GM18519 (cell line): ENCODE data around the gene UMODL1.
A peak's percentile ranks its signal among the peaks of the same experiment; 100 is the strongest.

Experiments
- ATAC-seq: cut with Tn5 transposase; IDR thresholded peaks from one replicate; pipeline ENCODE4 v1.9.1; 2021; ENCODE audit warnings: mild to moderate bottlenecking, moderate library complexity; ENCODE audit not compliant: unreplicated experiment, low FRiP score

UMODL1 gene

DNA sequence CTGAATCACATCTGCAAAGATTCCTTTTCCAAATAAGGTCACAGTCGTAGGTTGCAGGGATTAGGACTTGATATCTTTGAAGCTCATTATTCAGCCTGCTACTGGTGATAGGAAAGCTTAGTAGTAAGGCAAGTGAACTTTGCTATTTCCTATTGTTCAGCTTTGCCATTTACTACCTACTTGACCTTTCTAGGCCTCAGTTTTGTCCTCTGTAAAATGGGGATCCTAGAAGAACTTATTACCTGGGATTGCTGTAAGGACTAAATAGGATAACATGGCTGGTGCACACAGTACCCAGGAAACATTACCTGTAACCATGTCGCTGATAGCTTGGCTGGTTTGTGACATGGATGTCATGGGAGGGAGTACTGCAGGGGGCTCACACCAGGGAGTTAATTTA lies 24.5 kb downstream of the UMODL1 start:
- no peak for ATAC-seq

DNA sequence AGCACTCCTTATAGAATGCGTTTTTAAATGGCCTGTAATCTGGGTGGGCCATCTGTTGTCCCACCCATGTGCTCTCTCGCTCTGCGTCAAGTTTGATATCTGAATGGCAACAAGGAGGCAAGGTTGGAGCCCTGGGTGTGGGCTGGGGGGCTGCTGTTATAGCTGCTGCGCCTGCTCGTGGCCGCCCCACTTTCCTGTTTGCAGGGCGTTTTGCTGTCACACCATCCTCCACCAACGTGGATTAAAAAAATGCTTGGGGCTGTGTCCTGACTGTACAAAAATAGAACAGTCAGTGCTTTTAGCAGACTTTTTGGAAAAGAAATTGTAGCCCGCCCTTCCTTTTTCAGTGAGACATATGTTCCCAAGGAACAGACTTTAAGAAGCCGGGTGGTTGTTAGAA lies 25.4 kb downstream of the UMODL1 start:
- ATAC-seq: no peak

DNA sequence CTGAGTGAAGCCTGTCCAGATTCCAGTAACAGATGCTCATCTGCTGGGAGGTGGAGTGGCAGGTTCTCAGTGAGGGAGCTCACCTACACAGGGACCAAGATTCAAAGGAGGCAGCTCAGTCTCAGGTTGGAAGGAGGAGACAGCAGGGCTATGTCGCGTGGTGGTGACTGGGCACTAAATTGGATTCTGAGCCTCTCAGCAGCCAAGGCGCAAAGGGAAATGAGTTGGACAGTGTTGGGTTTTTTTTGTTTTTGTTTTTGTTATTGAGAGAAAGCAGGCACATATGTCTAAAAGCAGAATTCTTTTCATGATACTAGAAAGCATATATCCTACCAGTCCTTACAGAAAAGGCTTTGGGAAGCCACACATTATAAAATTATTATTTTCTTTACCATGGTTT lies 26.2 kb downstream of the UMODL1 start:
- no peak for ATAC-seq

DNA sequence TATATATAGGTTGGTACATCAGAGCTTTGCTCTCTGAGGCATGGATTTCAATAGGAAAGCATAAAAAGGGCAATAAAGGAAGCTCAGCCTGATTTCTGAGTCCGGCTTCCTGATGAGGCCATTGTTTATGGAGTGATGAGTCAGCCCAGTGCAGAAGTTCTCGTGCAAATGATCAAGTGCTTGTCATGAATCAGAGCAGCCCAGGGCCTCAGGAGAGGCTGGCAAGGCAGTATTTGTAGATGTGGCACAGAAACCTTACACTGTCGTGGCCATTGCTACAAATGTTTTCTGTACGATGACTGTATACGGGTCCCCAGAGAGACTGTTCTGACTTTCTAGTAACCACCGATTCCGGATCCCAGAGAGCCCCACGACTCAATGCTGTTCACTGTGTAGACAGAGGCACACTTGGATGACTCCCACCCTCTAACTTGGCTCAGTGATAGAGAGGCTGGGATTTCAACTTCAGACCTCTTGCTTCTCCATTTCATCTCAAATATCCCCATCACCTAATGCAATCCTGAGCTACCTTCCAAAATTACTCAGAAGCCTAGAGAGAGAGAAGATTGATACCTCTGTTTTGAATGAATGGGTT lies 26.8 kb downstream of the UMODL1 start:
- no peak for ATAC-seq

DNA sequence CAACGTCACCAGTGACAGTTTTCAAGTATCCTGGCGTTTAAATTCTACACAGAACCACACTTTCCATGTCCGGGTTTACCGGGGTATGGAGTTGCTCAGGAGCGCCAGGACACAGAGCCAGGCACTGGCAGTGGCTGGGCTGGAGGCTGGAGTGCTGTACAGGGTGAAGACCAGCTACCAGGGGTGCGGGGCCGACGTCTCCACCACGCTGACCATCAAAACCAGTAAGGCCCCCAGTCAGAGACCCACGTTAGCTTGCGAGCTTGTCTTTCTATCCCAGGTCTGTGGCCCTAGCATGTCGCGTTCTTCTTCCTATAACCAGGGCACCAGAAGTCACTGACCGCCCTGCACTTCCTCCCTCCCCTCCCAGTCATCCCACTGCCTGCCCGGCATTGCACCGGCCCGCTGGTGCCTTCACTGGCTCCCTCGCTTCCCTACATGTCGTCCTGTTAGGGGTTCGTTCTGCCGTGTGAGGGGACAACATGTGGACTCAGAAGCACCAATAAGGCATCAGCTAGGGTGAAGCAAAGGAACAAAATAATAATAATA lies 27.9 kb downstream of the UMODL1 start:
- ATAC-seq: no peak

DNA sequence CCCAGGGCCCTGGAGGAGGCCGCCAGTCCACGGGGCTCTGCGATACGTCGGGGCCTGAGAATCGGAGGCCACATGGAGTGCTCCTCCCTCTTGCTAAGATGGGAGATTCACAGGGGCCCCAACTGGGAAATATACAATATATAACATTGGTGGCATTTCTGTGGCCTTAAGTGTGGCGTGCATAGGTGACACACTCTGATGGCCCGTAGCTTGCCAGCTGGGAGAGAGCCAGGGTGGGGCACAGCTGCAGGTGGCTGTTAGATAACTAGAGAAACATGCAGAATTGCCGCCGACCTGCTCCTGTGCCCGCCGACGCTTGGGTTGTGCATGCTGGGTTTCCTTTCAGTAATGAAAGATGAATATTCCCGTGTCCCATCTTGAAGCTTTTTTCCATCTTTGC lies 30.1 kb downstream of the UMODL1 start:
- no peak for ATAC-seq

DNA sequence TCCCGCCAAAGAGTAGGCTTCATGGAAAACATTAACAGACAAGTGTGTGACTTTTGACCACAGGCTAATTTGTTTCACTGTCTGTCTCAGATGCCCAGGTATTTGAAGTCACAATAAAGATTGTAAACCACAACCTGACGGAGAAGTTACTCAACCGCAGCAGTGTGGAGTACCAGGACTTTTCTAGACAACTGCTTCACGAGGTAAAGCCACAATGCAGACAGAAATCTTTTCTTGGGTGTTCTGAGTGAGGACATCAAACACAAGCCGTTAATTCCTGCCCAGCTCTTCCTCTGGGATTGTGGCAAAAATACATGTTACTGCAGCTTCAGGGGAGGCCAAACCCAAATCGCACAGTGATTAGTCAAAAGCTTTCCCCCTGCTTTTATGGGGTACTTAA lies 31.0 kb downstream of the UMODL1 start:
- ATAC-seq: no peak

DNA sequence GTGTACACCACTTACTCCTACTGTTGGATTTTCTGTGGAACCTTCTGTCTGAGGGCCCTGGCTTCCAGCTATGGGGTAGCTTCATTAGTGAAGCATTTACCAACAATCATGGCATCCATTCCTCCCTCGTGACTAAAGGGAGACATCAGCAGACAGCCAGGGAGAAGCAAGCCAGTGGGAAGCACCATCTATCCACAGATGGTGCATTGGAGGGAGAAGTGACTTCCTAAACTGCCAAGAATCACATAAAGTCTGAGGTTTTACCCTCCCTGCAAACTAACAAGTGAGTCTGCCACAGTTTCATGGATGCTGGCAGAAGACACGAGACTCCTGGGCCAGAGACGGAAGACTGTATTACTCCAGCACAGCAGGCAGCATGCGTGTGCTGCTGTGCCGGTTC lies 31.4 kb downstream of the UMODL1 start:
- no peak for ATAC-seq

DNA sequence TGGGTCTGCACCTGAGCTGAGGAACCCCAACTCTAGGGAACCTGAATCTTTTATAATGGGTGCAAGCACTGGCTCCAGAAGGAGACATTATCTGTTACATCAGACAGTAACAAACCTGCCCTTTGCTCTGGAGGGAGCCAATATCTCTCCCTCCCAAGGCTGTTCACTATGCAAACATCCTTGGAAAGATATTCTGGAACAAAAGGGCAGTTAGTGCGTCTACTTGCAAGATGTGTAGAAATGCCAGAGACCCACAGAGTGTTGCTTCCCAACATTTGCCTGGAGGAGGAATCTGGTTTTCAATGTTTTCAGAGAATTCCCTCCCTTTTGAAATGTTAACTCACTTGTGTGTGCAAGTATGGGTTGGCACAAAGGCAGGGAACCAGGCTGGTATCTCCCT lies 31.9 kb downstream of the UMODL1 start:
- ATAC-seq: no peak

DNA sequence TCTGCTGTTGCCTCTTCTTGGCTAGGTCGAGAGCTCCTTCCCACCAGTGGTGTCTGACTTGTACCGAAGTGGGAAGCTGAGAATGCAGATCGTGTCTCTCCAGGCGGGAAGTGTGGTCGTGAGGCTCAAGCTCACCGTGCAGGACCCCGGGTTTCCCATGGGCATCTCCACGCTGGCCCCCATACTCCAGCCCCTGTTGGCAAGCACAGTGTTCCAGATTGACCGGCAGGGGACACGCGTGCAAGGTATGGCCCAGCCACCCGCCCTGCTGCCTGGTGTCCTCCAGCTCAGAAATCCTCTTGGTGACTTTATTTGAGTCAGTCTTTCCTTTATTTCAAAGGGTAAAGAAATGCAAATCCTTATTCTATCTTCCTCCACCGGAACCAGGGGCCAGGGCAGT lies 32.7 kb downstream of the UMODL1 start:
- ATAC-seq: no peak

DNA sequence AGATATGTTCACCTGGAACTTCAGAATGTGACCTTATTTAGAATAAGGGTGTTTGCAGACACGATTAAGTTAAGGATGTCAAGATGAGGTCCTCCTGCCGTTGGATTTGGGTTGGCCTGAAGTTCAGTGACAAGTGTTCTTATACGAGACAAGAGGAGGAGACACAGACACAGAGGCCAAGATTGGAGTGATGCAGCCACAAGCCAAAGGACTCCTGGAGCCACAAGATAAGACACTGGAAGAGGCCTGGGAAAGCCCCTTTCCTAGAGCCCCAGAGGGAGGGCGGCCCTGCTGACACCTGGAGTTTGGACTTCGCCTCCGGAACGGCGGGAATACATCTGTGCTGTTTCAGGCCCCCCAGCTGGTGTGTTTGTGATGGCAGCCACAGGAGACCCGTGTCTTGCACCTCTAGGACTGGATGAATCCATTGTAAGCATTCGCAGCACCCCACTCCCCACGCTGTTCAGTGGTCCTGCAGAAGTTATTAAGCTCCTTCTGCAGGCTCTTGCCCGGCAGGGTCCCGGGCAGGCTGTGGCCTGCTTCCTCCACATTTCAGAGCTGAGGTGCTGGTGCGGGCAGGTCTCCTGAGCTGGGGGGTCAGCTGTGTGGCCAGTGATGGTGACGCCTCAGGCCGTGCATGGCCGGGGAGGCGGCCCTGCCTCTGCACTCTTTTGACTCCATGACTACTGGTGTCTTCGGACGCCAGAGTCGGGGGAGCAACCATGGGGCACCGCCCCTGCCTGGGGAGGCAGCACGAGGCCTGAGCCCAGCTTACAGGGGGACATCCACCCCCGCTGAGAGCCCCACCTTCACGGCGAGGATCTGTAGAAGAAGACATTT lies 34.6 kb downstream of the UMODL1 start:
- no peak for ATAC-seq

DNA sequence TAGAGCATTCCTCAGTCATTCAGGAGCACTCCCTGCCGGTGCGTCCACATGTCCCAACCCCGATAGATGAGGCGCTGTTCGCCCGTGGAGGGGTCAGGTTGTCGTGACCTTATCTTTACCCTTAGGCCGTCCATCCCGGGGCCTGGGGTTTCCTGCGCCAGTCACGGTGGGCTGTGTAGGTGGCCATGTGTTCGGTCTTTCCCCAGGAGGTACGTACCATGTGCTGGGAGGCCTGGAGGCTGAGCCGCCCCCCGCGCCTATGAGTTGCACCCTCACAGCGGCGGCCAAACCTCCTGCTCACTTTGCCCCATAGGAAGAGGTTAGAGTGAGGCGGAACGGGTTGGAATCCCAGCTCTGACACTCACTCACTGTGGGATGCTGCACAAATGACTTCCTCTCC lies 35.3 kb downstream of the UMODL1 start:
- ATAC-seq: no peak

DNA sequence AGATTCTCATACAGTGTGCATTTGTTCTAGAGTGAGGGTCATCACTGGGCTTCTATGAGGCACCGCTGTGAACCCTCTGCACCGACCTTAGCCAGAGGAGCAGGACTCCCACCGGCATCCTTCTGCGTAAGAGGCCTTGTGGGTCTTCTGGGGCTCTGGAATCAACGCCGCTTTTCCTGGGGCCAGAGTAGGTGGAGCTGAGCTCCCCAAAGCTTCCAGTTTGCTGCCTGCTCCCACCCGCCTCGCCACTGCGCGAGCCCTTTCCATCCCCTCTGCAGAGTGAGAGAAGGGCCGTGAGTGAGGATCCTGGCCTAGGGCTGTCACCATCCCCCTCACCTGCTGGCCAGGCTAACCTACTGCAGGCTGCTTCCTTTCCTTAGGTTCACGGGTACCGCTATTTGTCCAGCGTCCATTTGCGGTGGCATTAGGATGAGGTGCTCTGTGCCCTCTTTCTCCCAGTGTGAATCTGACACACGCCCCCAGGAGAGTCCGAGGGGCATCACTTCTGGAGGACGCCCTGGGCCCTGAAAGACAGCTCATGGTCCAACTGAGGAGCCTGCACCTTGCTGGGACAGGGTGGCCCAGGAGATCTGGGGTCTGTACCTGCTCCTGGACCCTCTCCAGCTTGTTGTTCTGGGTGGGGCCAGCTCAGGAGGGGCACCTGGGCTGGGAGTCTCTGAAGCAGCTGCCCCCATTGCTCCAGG lies 36.2 kb downstream of the UMODL1 start:
- peak; percentile 2 for ATAC-seq

DNA sequence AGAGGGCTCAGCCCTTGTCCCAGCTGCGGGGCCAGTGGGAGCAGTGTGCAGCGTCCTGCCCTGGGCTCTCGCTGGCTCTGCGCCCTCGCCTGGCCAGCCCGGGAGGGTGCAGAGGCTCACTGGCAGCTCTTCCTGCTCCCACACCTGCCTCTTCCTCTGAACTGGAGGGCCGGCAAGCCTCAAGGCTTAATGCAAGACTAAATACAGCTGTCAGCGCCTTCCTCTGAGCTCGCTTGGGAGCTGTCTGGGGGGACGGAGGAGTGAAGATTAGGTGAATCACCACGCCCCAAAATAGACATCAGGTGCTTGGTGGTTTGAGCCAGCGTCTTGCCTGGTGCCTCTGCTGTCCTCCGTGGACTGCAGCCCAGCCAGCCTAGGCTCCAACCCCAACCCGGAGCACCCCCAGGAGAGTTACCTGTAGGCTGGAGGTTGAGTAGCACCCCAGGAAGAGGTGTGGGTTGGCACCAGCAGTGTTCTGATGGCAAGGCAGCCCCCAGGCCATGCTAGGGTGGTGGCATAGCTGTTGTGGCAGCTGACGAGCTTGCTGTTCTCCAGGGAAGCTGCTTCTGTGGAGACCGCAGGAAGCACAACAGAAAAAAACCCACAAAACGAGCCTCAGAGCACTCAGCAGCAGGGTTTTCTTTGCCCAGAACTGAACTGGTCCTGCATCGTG lies 36.9 kb downstream of the UMODL1 start:
- peak; percentile 81 for ATAC-seq

DNA sequence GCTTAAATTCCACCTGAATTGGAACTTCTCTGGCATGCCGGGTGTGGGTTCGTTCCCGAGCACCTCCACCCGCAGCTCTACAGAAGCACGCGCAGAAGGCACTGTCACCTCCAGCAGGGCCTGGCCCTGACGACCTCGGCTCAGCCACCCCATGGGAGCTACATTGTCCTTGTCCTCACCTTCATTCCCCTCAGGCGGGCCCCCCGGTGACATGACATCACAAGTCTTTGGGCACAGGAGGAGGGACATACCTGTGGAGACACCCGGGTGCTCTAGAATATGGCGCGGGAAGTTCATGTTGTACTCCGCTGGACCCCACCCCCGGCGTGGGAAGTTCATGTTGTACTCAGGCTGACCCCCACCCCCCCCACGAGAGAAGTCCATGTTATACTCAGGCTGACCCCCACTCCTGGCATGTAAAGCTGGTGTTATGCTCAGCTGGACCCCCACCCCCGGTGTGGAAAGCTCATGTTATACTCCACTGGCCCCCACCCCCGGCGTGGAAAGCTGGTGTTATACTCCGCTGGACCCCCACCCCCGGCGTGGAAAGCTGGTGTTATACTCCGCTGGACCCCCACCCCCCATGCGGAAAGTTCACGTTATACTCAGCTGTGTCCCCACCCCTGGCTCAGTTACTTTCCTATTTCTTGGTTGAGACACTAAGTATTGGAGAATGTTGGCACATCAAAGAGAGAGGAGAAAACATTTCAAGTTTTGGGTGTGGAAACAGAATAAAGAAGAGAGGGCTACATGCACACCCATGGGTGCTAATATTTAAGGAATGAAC lies 37.6 kb downstream of the UMODL1 start:
- no peak for ATAC-seq

DNA sequence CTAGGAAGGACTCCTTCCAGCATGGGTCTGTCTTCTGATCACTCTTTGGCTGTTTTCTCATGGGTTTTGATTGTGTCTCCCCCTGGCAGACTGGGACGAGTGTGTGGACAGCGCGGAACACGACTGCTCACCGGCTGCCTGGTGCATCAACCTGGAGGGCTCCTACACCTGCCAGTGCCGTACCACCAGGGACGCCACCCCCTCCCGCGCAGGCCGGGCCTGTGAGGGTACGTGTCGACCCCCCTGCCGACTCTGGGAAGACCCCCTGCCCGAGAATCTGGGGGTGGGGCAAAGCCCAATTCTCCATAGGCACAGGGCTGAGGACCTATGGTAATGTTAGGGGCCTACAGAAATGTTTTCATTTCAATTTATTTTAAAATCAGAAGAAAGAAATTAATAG lies 38.4 kb downstream of the UMODL1 start:
- no peak for ATAC-seq

DNA sequence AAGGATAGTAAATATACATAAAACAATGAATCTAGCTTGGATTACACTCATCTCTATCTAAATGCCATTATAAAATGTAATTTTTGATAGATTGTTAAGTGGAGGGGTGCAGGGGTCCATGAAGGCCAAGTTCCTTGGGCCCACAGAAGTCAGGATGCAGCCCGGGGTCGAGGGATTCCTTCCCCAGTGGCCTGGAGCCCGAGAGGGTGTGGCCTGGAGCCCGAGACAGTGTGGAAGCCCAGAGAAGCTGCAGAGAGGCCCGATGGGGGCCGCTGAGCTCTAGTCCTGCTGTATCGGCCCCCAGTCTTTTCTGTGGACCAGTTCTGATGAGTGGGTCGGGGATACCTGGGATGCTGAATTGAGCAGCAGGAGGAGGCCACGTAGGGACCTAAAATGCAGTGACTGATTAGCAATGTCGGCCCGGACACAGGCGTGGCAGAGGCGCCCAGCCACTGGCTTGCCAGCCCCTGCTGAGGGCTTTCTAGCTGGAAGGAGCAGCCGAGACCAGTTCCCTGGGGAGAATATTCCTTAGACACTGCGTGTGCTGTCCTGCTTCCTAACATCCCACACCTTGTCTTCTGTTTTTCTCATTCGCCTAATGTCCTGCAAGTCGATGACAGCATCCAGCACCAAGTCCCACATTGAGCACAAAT lies 38.9 kb downstream of the UMODL1 start:
- ATAC-seq: no peak

DNA sequence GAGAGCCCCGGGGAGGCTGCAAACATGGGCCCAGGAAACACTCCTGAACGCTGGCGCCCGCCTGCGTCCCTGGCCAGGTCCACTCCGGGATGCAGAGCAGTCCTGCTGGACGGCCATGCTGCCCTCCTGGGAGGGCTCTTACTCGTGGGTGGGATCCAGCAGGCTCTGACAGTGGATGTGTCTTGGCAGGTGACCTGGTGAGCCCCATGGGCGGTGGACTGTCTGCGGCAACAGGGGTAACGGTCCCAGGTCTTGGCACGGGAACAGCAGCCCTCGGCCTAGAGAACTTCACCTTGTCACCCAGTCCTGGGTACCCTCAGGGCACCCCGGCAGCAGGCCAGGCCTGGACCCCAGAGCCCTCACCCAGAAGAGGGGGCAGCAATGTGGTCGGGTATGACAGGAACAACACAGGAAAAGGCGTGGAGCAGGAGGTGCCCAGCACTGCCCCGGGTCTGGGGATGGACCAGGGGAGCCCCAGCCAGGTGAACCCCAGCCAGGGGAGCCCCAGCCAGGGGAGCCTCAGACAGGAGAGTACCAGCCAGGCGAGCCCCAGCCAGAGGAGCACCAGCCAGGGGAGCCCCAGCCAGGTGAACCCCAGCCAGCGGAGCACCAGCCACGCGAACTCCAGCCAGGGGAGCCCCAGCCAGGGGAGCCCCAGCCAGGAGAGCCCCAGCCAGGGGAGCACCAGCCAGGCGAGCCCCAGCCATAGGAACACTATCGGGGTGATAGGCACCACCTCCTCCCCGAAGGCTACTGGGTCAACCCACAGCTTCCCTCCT lies 39.8 kb downstream of the UMODL1 start:
- no peak for ATAC-seq

DNA sequence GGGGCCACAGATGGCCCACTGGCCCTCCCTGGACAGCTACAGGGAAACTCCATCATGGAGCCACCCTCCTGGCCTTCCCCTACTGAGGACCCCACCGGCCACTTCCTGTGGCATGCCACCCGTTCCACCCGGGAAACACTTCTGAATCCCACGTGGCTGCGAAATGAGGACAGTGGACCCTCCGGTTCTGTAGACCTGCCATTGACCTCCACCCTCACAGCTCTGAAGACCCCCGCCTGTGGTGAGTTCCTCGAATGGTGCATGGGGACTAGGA lies 40.3 kb downstream of the UMODL1 start:
- ATAC-seq: no peak
